ENCODE data around the gene ACTR6.

GRCh38 chr12:100265732-100266584, 65.3 kb downstream of the ACTR6 start:
- no peak for TF ChIP-seq CTCF (IDR thresholded peaks at IDR 0.05; ENCODE audit: insufficient read depth, low read depth, low read length)
- no peak for TF ChIP-seq EZH2 (IDR thresholded peaks at IDR 0.05; ENCODE audit: insufficient read depth, low read length)
